Esophagus squamous epithelium (tissue), 5 donors: Measurements from ENCODE around the gene LIMCH1. TPM values are rescaled to one million over a fixed set of nuclear protein-coding genes. Genes with fewer than 3 reads are reported as not detected.

Source experiments
- DNase-seq: peaks from one replicate; lab custom pipeline; 2025; lab: John Stamatoyannopoulos, UW
- H3K27ac ChIP-seq, 4 donors: fragments of 200-600 bp; sonication (generic); one replicate each; pipeline ENCODE4 v1.5.1; 2016 to 2019; ENCODE audit warnings: mild to moderate bottlenecking in 1 of 4
- H3K27me3 ChIP-seq, 4 donors: fragments of 200-600 bp; sonication (generic); 1 replicate in 3 of 4; 2 replicates in 1 of 4; pipeline versions ENCODE4 v1.5.1 to v1.6.0; 2017 to 2021; ENCODE audit warnings: antibody characterized with exemption in 1 of 4
- H3K36me3 ChIP-seq, 3 donors: fragments of 200-600 bp; sonication (generic); one replicate each; pipeline ENCODE4 v1.5.1; 2016 to 2019
- H3K4me1 ChIP-seq, 3 donors: fragments of 200-600 bp; sonication (generic); one replicate each; pipeline ENCODE4 v1.5.1; 2017 to 2019
- H3K4me3 ChIP-seq, 4 donors: fragments of 200-600 bp; sonication (generic); 1 replicate in 3 of 4; 2 replicates in 1 of 4; pipeline ENCODE4 v1.5.1; 2016 to 2019; ENCODE audit warnings: mild to moderate bottlenecking in 2 of 4, moderate library complexity in 1 of 4
- H3K9me3 ChIP-seq, 3 donors: fragments of 200-600 bp; sonication (generic); one replicate each; pipeline ENCODE4 v1.5.1; 2016 to 2019
- POLR2A ChIP-seq, 4 donors: fragments of 450-650 bp; IDR thresholded peaks; one replicate each; pipeline ENCODE4 v1.6.1; 2017; ENCODE audit warnings: antibody characterized with exemption in 4 of 4, mild to moderate bottlenecking in 4 of 4, moderate library complexity in 3 of 4
- WGBS, 2 donors: methylation state at CpG; one replicate each; pipeline ENCODE4 v1.1.5; 2018; 5-methylcytosine and 5-hydroxymethylcytosine counted together
- intact Hi-C: fragments of 100-400 bp; cut with DNase I; formaldehyde crosslinking; loops from one replicate; pipeline ENCODE4 v1.15.0; 2022
- total RNA-seq, 4 donors: library from RNA; depleted of rRNA; stranded (reverse); fragments of >200 nt; gene quantifications; one replicate each; pipeline ENCODE4 v1.1.0, GENCODE V29; 2016
- TF ChIP-seq, protein P1 (sequence below), 6 experiments: fragments of 450-650 bp in 4 of 6; fragments of 200-600 bp in 2 of 6; sonication (generic) in 2 of 6; IDR thresholded peaks; one replicate each; pipeline ENCODE4 v1.5.1; 2016 to 2019; ENCODE audit warnings: antibody characterized with exemption in 6 of 6, mild to moderate bottlenecking in 4 of 6, moderate library complexity in 4 of 6
- donor health status: DM: yes; HTN: yes; CAD: no.

LIMCH1 gene
- total RNA-seq, 4 donors from 2014 or later = 9.8 to 19.1 (median 13.1) TPM

DNA sequence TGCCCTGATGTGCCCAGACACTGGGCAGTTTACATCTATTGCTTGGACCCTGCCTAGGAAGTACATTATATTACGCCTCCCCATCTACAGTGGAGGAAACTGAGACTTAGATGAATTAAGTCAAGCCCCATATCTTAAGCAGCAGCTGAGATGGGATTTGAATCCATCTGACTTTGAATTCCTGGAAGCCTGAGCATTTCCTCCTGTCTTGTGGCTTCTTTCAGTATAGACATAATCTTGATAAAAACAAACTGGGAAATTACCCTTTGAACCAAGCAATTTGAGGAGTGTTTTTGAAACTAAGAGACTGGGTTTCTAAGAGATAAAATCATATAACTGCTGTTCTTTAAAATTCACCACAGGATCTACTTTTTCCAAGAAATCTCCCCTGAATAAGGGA is 18.6 kb downstream of the LIMCH1 start:
- no peaks in the 10 kb centered on the region for H3K9me3 ChIP-seq
- no peak overlapping the region for H3K4me3 ChIP-seq
- intact Hi-C loops = no loop called here
- H3K27me3 ChIP-seq = no peaks in the 10 kb centered on the region
- no peak for TF ChIP-seq POLR2A (IDR thresholded peaks at IDR 0.05)
- TF ChIP-seq, protein P1, sequence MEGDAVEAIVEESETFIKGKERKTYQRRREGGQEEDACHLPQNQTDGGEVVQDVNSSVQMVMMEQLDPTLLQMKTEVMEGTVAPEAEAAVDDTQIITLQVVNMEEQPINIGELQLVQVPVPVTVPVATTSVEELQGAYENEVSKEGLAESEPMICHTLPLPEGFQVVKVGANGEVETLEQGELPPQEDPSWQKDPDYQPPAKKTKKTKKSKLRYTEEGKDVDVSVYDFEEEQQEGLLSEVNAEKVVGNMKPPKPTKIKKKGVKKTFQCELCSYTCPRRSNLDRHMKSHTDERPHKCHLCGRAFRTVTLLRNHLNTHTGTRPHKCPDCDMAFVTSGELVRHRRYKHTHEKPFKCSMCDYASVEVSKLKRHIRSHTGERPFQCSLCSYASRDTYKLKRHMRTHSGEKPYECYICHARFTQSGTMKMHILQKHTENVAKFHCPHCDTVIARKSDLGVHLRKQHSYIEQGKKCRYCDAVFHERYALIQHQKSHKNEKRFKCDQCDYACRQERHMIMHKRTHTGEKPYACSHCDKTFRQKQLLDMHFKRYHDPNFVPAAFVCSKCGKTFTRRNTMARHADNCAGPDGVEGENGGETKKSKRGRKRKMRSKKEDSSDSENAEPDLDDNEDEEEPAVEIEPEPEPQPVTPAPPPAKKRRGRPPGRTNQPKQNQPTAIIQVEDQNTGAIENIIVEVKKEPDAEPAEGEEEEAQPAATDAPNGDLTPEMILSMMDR (IDR thresholded peaks at IDR 0.05) = no peak
- DNase-seq = no peak
- 50 to 81% methylated on average over 1 of the region's 1 CpG for WGBS, 2 donors
- H3K27ac ChIP-seq = no peak overlapping the region
- no peaks in the 10 kb centered on the region for H3K4me1 ChIP-seq
- no peaks in the 10 kb centered on the region for H3K36me3 ChIP-seq

DNA sequence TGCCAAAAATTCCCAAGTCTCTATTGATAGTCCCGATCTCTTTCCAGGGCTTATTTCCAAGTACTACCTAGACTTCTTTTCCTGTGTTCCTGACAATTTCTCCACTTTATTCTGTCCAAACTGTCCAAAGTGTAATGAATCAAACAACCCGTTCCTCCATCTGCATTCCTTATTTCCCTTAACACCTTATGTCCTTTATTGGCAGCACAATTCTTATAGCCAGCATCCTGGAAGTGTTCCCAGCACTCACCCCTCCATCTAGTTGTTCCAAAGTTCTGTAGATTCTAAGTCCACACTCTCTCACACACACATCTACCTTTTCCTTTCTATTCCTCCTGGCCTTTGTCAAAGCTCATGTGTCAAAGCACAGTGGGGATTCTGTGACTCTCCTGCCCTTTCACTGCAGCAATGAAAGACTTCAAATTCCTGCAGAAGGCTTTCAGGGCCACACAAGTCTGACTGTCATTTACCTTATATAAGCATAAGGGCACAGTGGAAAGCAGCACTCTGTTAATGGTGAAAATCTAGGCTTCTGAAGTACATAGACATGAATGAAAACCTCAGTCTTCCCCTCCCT is 22.1 kb downstream of the LIMCH1 start:
- WGBS, 2 donors = 73 to 81% methylated on average over 2 of the region's 2 CpGs
- H3K36me3 ChIP-seq = no peaks in the 10 kb centered on the region
- DNase-seq = no peak
- H3K27me3 ChIP-seq = no peaks in the 10 kb centered on the region
- H3K9me3 ChIP-seq = no peaks in the 10 kb centered on the region
- no peak overlapping the region for H3K4me3 ChIP-seq
- no peak for TF ChIP-seq POLR2A (IDR thresholded peaks at IDR 0.05)
- TF ChIP-seq, protein P1 (IDR thresholded peaks at IDR 0.05) = no peak
- no peaks in the 10 kb centered on the region for H3K4me1 ChIP-seq
- no peak overlapping the region for H3K27ac ChIP-seq
- intact Hi-C loops = no loop called here

DNA sequence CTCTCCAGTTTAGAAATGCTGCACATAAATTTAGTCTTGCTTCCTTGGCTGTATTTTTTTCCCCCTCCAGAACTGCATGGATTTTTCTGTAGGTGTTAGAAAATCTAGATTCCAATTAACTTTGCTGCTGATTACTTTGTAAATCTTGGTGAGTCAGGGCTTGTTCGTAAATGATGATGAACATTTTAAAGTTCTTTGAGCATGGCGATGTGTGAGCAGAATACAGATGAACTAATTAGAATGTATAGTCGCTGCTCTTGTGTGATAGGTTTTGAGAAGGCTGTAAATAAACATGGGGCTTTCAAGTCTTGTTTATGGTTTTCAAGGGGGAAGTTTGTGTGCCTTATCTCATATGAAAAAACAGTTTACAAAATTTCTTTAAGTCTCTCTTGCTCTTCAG is 23.3 kb downstream of the LIMCH1 start:
- Histone ChIP-seq H3K4me1 (no peaks in the 10 kb centered on the region), H3K27me3 (no peaks in the 10 kb centered on the region), H3K36me3 (no peaks in the 10 kb centered on the region), H3K9me3 (no peaks in the 10 kb centered on the region), H3K4me3 (no peak overlapping the region), H3K27ac (no peak overlapping the region)
- no peak for TF ChIP-seq POLR2A (IDR thresholded peaks at IDR 0.05)
- TF ChIP-seq, protein P1 (IDR thresholded peaks at IDR 0.05) = no peak
- no peak for DNase-seq
- 85% methylated on average over 3 of the region's 3 CpGs for WGBS, 2 donors
- intact Hi-C loops = no loop called here

DNA sequence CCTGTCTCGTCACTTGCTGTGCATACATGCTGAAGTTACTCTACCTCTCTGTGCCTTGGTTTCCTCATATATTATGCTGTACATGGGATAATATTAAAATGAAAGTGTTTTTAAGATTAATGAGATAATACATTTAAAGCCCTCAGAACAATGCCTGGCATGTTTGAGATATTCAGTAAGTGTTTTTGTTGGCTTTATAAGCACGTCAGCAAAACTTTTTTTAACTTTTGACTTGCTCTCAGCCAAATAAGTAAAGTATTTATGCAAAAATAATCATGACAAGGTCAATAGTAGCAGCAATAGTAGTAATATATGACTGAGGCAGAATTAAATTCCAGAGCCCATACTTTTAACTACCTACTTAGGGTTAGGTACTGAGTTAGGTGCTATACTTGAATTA is 29.2 kb downstream of the LIMCH1 start:
- no peak overlapping the region for H3K27ac ChIP-seq

DNA sequence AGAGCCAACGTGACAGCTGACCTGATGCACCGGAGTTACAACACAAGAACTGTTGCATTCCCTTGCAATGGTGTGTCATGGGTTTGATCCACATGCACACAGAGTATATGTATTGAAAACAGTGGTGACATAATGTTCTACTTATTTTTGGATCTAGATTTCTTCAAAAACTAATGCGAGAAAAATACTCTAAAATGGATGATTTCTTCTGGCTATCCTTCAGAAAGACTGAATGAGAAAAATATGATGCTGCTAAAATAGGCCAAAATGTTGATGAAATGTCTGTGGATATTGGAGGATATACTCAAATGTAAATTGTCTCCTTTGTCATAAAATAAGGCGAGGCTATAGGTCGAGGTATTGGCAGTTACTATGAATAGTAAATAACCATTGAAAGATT is 30.4 kb downstream of the LIMCH1 start:
- no peaks in the 10 kb centered on the region for H3K4me1 ChIP-seq
- H3K27ac ChIP-seq = no peak overlapping the region
- no peak for DNase-seq
- no peaks in the 10 kb centered on the region for H3K9me3 ChIP-seq
- TF ChIP-seq, protein P1 (IDR thresholded peaks at IDR 0.05) = no peak
- no peak for TF ChIP-seq POLR2A (IDR thresholded peaks at IDR 0.05)
- no peaks in the 10 kb centered on the region for H3K27me3 ChIP-seq
- no peak overlapping the region for H3K4me3 ChIP-seq
- WGBS, 2 donors = 87 to 90% methylated on average over 5 of the region's 5 CpGs
- intact Hi-C loops = no loop called here
- H3K36me3 ChIP-seq = no peaks in the 10 kb centered on the region

More for the DNA sequence above, 29.2 kb downstream of the LIMCH1 start:
- Histone ChIP-seq H3K36me3 (no peaks in the 10 kb centered on the region), H3K4me1 (no peaks in the 10 kb centered on the region), H3K9me3 (no peaks in the 10 kb centered on the region), H3K4me3 (no peak overlapping the region), H3K27me3 (no peaks in the 10 kb centered on the region)
- WGBS, 2 donors = 68 to 79% methylated on average over 2 of the region's 2 CpGs
- DNase-seq = no peak
- TF ChIP-seq POLR2A (IDR thresholded peaks at IDR 0.05) = no peak
- TF ChIP-seq, protein P1 (IDR thresholded peaks at IDR 0.05) = no peak
- intact Hi-C loops = no loop called here
